ENCODE results near the gene CLNK.
"Not testable (repeated sequence)": the region's sequence is repeated elsewhere in the genome, so short reads cannot be mapped to it uniquely, and the experiment has no call there.

Gene CLNK

GRCh38 chr4:10577508-10578426 lies 106.8 kb downstream of the CLNK start:
- no peak for DNase-seq (ENCODE audit: low spot score)

GRCh38 chr4:10577018-10577417 lies 107.5 kb downstream of the CLNK start:
- no peak for DNase-seq (ENCODE audit: low spot score)

- no peak for DNase-seq (ENCODE audit: low spot score)
Observed at GRCh38 chr4:10576236-10576635, 108.3 kb downstream of the CLNK start.

GRCh38 chr4:10575414-10575813 lies 109.2 kb downstream of the CLNK start:
- no peak for DNase-seq (ENCODE audit: low spot score)

GRCh38 chr4:10574553-10574952 lies 110.0 kb downstream of the CLNK start:
- DNase-seq (ENCODE audit: low spot score) = not testable (repeated sequence)

- DNase-seq (ENCODE audit: low spot score) = no peak
Observed at GRCh38 chr4:10571909-10572308, 112.7 kb downstream of the CLNK start.

- no peak for DNase-seq (ENCODE audit: low spot score)
Observed at GRCh38 chr4:10569491-10569890, 115.1 kb downstream of the CLNK start.

GRCh38 chr4:10567766-10568165 lies 116.8 kb downstream of the CLNK start:
- no peak for DNase-seq (ENCODE audit: low spot score)

- no peak for DNase-seq (ENCODE audit: low spot score)
Observed at GRCh38 chr4:10565166-10565780, 119.3 kb downstream of the CLNK start.

- peak; percentile 53 for DNase-seq (ENCODE audit: low spot score)
Observed at GRCh38 chr4:10554694-10555093, 129.9 kb downstream of the CLNK start.

GRCh38 chr4:10554121-10554520 lies 130.4 kb downstream of the CLNK start:
- DNase-seq (ENCODE audit: low spot score) = no peak

GRCh38 chr4:10552591-10553280 lies 131.8 kb downstream of the CLNK start:
- no peak for DNase-seq (ENCODE audit: low spot score)

GRCh38 chr4:10535912-10536311 lies 148.7 kb downstream of the CLNK start:
- no peak for DNase-seq (ENCODE audit: low spot score)

GRCh38 chr4:10534820-10535219 lies 149.7 kb downstream of the CLNK start:
- DNase-seq (ENCODE audit: low spot score) = no peak

- no peak for DNase-seq (ENCODE audit: low spot score)
Observed at GRCh38 chr4:10532155-10532554, 152.4 kb downstream of the CLNK start.

- DNase-seq (ENCODE audit: low spot score) = no peak
Observed at GRCh38 chr4:10530137-10530786, 154.3 kb downstream of the CLNK start.

- DNase-seq (ENCODE audit: low spot score) = no peak
Observed at GRCh38 chr4:10529291-10530136, 155.1 kb downstream of the CLNK start.

GRCh38 chr4:10527438-10527837 lies 157.1 kb downstream of the CLNK start:
- no peak for DNase-seq (ENCODE audit: low spot score)

GRCh38 chr4:10526429-10527222 lies 157.9 kb downstream of the CLNK start:
- no peak for DNase-seq (ENCODE audit: low spot score)

- no peak for DNase-seq (ENCODE audit: low spot score)
Observed at GRCh38 chr4:10524196-10524833, 160.3 kb downstream of the CLNK start.

All from globus pallidus (tissue), 1 donor.